Calu3 (cell line): ENCODE results near the gene PCDHGB7. TPM values are rescaled to one million over a fixed set of nuclear protein-coding genes. Genes with fewer than 3 reads are reported as not detected.

Experiments used
- BruUV-seq: library from RNA; stranded (reverse); fragments of 400-500 nt; replicated peaks from 2 replicates; lab custom pipeline; 2021; lab: Mats Ljungman, UMichigan
- CTCF ChIA-PET: fragments of 300-600 bp; sonication (Branson Sonifier 250); formaldehyde crosslinking; loops from one replicate; lab custom pipeline; 2022; ENCODE audit warnings: antibody characterized with exemption; lab: Charles Lee
- DNase-seq: peaks from one replicate; pipeline ENCODE4 v3.0.0; 2022
- H3K27ac Mint-ChIP-seq: one replicate; pipeline ENCODE4 v1.8.0; 2022; ENCODE audit warnings: mixed read lengths; ENCODE audit not compliant: unreplicated experiment
- H3K27me3 Mint-ChIP-seq: one replicate; pipeline ENCODE4 v1.8.0; 2022; ENCODE audit warnings: mixed read lengths; ENCODE audit not compliant: unreplicated experiment
- H3K36me3 Mint-ChIP-seq: one replicate; pipeline ENCODE4 v1.8.0; 2022; ENCODE audit warnings: mild to moderate bottlenecking, moderate library complexity, mixed read lengths; ENCODE audit not compliant: insufficient read depth, unreplicated experiment
- H3K4me1 Mint-ChIP-seq: one replicate; pipeline ENCODE4 v1.8.0; 2022; ENCODE audit warnings: mild to moderate bottlenecking, low read depth, mixed read lengths; ENCODE audit not compliant: unreplicated experiment
- H3K4me3 Mint-ChIP-seq: one replicate; pipeline ENCODE4 v1.8.0; 2022; ENCODE audit warnings: mild to moderate bottlenecking, low read depth, moderate library complexity, mixed read lengths; ENCODE audit not compliant: unreplicated experiment
- H3K9me3 Mint-ChIP-seq: one replicate; pipeline ENCODE4 v1.8.0; 2022; ENCODE audit warnings: low read depth, mixed read lengths; ENCODE audit not compliant: unreplicated experiment
- intact Hi-C: fragments of 100-400 bp; cut with micrococcal nuclease; formaldehyde crosslinking; loops from one replicate; pipeline ENCODE4 v1.10.0; 2022; ENCODE audit not compliant: unreplicated experiment
- total RNA-seq: library from RNA; stranded (reverse); gene quantifications from 2 replicates; pipeline ENCODE4 v1.2.3, GENCODE V29; 2022
- TF ChIP-seq, protein P1 (sequence below): fragments of 200-600 bp; IDR thresholded peaks from one replicate; pipeline ENCODE4 v1.8.0; 2022; ENCODE audit warnings: antibody characterized with exemption; ENCODE audit not compliant: unreplicated experiment

PCDHGB7 gene
- total RNA-seq, 1 experiment from 2014 or later, result 13.6 TPM

DNA sequence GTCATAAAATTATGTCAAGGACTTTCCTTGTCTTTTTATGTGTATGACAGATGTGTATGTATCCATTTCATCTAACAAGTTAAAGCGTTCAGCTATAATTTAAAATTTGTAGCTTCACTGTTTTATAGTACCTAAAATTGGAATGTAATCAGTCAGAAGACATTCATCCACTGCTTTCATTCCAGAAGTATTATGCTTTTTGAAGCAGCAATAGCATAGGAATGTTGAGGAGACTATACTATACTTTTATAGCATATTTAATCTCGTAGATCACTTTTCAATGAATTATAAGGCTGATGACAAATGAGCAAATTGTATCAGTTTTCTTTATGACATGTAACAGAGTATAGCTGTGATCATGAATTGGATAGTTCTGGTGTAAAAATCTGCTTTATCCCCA lies 19.7 kb downstream of the PCDHGB7 start:
- BruUV-seq, result no TSS peak
- Mint-ChIP-seq H3K36me3 (peaks cover 10% of the 10 kb centered on the region), H3K27ac (no peak overlapping the region), H3K9me3 (peaks cover 12% of the 10 kb centered on the region), H3K4me3 (no peak overlapping the region), H3K4me1 (no peaks in the 10 kb centered on the region), H3K27me3 (no peaks in the 10 kb centered on the region)
- DNase-seq, result no peak
- CTCF ChIA-PET, result no interaction called here
- intact Hi-C loops, result no loop called here
- TF ChIP-seq, protein P1, sequence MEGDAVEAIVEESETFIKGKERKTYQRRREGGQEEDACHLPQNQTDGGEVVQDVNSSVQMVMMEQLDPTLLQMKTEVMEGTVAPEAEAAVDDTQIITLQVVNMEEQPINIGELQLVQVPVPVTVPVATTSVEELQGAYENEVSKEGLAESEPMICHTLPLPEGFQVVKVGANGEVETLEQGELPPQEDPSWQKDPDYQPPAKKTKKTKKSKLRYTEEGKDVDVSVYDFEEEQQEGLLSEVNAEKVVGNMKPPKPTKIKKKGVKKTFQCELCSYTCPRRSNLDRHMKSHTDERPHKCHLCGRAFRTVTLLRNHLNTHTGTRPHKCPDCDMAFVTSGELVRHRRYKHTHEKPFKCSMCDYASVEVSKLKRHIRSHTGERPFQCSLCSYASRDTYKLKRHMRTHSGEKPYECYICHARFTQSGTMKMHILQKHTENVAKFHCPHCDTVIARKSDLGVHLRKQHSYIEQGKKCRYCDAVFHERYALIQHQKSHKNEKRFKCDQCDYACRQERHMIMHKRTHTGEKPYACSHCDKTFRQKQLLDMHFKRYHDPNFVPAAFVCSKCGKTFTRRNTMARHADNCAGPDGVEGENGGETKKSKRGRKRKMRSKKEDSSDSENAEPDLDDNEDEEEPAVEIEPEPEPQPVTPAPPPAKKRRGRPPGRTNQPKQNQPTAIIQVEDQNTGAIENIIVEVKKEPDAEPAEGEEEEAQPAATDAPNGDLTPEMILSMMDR, result no peak

DNA sequence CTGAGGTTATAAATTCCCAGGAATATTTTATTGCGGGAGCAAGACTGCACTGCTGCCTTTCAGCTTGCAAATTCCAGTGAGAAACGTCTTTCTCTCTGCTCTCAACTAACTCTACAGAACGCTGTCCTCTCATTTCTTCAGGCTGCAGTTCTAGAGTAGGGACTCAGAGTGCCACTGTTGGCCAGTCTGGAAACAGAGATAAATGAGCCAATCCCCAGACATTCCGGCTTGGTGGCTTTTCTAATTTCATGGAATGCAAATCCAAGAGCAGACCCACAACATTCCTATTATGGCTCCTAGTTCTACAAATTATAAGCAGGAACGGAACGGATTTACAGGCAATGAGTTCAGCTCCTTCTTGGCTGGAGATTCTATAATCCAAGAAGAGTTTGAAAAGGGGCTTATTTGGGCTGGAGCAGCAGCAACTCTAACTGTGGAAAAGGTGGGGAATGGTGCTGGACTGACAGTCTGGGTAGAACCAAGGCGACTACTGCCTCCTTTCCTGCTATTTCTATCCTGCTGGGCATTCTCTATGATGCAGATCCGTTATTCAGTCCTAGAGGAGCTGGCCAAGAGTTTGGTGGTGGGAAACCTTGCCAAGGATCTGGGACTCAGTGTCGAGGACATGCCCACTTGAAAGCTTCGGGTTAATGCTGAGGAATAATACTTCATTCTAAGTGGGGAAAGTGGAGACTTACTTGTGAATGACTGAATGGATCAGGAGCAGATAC lies 22.1 kb downstream of the PCDHGB7 start:
- TF ChIP-seq, protein P1, result no peak
- Mint-ChIP-seq H3K27me3 (no peaks in the 10 kb centered on the region), H3K36me3 (no peaks in the 10 kb centered on the region), H3K27ac (no peak overlapping the region), H3K4me3 (no peak overlapping the region), H3K9me3 (peaks cover 11% of the 10 kb centered on the region), H3K4me1 (no peaks in the 10 kb centered on the region)
- no TSS peak for BruUV-seq
- intact Hi-C loops, result no loop called here
- CTCF ChIA-PET, result no interaction called here
- no peak for DNase-seq

DNA sequence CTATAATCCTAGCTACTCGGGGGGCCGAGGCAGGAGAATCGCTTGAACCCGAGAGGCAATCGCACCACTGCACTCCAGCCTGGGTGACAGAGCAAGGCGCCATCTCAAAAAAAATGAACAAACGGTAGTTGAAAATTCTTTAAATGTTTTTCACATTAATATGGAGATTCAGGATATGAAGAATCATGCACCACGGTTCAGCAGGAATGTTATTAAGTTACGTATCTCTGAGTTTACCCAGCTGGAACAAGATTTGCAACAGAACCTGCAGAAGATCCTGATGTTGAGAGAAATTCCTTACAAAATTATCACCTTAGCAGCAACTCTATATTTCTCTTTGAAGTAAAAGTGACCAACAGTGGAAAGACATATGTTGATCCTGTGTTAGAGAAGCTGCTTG lies 22.9 kb downstream of the PCDHGB7 start:
- H3K27me3 Mint-ChIP-seq, result no peaks in the 10 kb centered on the region
- no peak overlapping the region for H3K27ac Mint-ChIP-seq
- intact Hi-C loops, result no loop called here
- H3K36me3 Mint-ChIP-seq, result no peaks in the 10 kb centered on the region
- DNase-seq, result no peak
- H3K4me1 Mint-ChIP-seq, result no peaks in the 10 kb centered on the region
- H3K9me3 Mint-ChIP-seq, result peaks cover 8% of the 10 kb centered on the region
- CTCF ChIA-PET, result no interaction called here
- H3K4me3 Mint-ChIP-seq, result no peak overlapping the region
- no TSS peak for BruUV-seq
- TF ChIP-seq, protein P1, result no peak

DNA sequence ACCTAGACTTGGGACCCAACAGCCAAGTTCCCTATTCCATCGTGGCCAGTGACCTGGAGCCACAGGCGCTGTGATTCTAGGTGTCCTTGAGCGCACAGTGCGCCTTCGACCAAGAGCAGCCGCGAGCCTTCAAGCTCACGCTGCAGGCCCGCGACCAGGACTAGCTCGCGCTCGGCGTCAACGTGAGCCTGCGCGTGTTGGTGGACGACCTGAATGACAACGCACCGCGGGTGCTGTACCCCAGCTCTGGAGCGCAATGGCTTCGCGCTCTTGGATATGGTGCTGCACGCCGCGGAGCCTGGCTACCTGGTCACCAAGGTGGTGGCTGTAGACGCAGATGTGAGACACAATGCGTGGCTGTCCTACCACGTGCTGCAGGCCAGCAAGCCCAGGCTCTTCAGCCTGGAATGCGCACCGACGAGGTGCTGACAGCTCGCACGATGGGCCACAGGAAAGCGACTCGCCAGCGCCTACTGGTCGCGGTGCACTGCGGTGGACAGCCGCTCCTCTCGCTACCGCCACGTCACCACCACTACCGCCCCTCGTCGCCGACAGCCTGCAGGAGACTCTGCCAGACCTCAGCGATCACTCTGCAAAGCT lies 24.2 kb downstream of the PCDHGB7 start:
- CTCF ChIA-PET, result no interaction called here
- Mint-ChIP-seq H3K27ac (no peak overlapping the region), H3K27me3 (no peaks in the 10 kb centered on the region), H3K4me3 (no peak overlapping the region), H3K4me1 (no peaks in the 10 kb centered on the region), H3K9me3 (peaks cover 9% of the 10 kb centered on the region), H3K36me3 (no peaks in the 10 kb centered on the region)
- intact Hi-C loops, result no loop called here
- TF ChIP-seq, protein P1, result no peak
- no TSS peak for BruUV-seq
- DNase-seq, result no peak
